Left lung (tissue), 10 donors: Measurements from ENCODE around the gene CTIF. TPM values are rescaled to one million over a fixed set of nuclear protein-coding genes. Genes with fewer than 3 reads are reported as not detected.

Experiments
- ATAC-seq: fragments of 200-7000 bp; cut with Tn5 transposase; one replicate; pipeline ENCODE4 v1.9.1; 2020; ENCODE audit warnings: moderate library complexity
- DNase-seq, 4 donors: peaks; one replicate each; pipeline ENCODE4 v3.0.0-alpha.2; 2013 to 2020
- H3K27ac ChIP-seq, 2 donors: fragments of 200-600 bp; sonication (generic) in 1 of 2; one replicate each; pipeline versions ENCODE4 v1.5.0 to v1.8.0; 2020 to 2021
- H3K27me3 ChIP-seq, 2 donors: fragments of 200-600 bp; sonication (generic) in 1 of 2; one replicate each; pipeline versions ENCODE4 v1.5.0 to v1.8.0; 2020 to 2021
- H3K36me3 ChIP-seq, 2 donors: fragments of 200-600 bp; sonication (generic) in 1 of 2; one replicate each; pipeline versions ENCODE4 v1.5.0 to v1.8.0; 2020 to 2021
- H3K4me1 ChIP-seq, 2 donors: fragments of 200-600 bp; one replicate each; pipeline ENCODE4 v1.8.0; 2021
- H3K4me3 ChIP-seq, 2 donors: fragments of 200-600 bp; sonication (generic) in 1 of 2; one replicate each; pipeline versions ENCODE4 v1.5.0 to v1.8.0; 2020 to 2021; ENCODE audit warnings: mild to moderate bottlenecking in 1 of 2
- H3K9me3 ChIP-seq, 2 donors: fragments of 200-600 bp; sonication (generic) in 1 of 2; one replicate each; pipeline versions ENCODE4 v1.5.0 to v1.8.0; 2020 to 2021
- intact Hi-C, 2 donors: fragments of 100-400 bp; cut with DNase I; formaldehyde crosslinking; loops; one replicate each; pipeline versions ENCODE4 v1.11.2 to v1.14.2; 2022
- polyA plus RNA-seq, 6 donors: library from polyadenylated mRNA; unstranded; fragments of 120-200 nt; gene quantifications; one replicate each; pipeline ENCODE4 v1.2.1, GENCODE V29; 2013; ENCODE audit not compliant: insufficient read length in 6 of 6
- total RNA-seq, 2 donors: library from RNA; stranded (reverse); fragmentation: NEBNext Ultra II Directional; extraction: Animal tissue kit (Norgen Biotek cat#: 25700); gene quantifications; one replicate each; pipeline ENCODE4 v1.2.1, GENCODE V29; 2021
- TF ChIP-seq, protein P1 (sequence below), 2 donors: fragments of 200-600 bp; sonication (generic) in 1 of 2; IDR thresholded peaks; one replicate each; pipeline versions ENCODE4 v1.5.0 to v1.8.0; 2021; ENCODE audit warnings: antibody characterized with exemption in 2 of 2
- donor health status: DM: no; HTN: yes; CAD: no.
- donor health status: DM: no; HTN: no; CAD: no.

Gene CTIF
- total and polyA plus RNA-seq, 8 donors = 24.9 to 46.1 (median 34.9) TPM

DNA sequence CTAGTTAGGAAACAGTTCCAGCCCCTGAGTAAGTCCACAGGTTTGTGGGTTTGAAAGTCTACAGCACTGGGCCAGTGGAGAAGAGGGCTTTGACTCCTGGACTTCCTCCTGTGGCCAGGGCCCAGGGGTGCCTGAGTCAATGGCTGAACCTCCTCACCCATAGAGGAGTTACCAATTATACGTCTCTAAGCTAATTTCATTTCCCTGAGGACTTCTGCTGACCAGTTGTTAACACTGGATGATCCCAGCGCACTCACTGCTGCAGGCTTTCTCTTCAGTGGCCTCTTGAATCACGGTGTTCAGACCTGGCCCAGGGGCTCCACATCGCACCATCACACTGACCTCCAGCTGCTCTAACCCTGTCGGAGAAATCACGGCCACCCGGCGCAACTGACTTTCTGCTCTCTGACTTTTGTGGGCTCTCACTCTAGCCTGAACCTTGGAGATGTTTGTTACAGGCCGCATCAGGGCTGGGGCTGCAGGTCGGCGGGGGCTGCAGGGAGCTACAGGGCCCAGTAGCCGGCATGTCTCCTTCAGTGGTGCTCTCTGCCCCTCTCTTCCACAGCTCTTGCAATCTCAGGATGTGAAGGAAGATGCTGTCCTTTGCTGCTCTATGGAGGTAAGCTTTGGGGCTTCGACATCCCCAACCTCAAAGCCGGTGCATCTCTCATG is 318.3 kb downstream of the CTIF start:
- DNase-seq (no peak), ATAC-seq (no peak)
- TF ChIP-seq, protein P1, sequence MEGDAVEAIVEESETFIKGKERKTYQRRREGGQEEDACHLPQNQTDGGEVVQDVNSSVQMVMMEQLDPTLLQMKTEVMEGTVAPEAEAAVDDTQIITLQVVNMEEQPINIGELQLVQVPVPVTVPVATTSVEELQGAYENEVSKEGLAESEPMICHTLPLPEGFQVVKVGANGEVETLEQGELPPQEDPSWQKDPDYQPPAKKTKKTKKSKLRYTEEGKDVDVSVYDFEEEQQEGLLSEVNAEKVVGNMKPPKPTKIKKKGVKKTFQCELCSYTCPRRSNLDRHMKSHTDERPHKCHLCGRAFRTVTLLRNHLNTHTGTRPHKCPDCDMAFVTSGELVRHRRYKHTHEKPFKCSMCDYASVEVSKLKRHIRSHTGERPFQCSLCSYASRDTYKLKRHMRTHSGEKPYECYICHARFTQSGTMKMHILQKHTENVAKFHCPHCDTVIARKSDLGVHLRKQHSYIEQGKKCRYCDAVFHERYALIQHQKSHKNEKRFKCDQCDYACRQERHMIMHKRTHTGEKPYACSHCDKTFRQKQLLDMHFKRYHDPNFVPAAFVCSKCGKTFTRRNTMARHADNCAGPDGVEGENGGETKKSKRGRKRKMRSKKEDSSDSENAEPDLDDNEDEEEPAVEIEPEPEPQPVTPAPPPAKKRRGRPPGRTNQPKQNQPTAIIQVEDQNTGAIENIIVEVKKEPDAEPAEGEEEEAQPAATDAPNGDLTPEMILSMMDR (IDR thresholded peaks at IDR 0.05) = no peak
- Histone ChIP-seq H3K4me1 (peaks cover 0 to 18% of the 10 kb centered on the region in 2 donors), H3K9me3 (no peaks in the 10 kb centered on the region), H3K27ac (no peak overlapping the region), H3K4me3 (no peak overlapping the region), H3K27me3 (no peaks in the 10 kb centered on the region), H3K36me3 (no peaks in the 10 kb centered on the region)
- intact Hi-C loops = no loop called here

DNA sequence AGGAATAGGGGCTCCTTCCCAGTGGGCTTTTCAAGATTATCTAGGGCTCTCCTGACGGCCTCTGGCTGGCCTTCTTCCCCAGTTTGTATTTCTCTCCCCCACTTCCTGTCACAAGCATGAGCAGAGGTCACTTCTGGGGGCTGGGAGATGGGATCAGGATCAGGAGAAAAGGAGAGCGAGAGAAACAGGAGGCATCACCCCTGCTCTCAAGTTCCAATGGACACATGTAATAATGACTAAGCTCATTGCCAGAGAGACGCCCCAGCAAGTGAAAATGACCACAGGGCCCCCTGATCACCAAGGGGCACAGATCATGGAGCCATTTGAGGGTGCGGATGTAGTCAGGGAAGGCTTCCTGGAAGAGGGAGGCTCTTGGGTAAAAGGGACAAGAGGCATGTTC is 319.8 kb downstream of the CTIF start:
- no peak for ATAC-seq
- H3K4me1 ChIP-seq = peaks cover 0 to 16% of the 10 kb centered on the region in 2 donors
- H3K9me3 ChIP-seq = no peaks in the 10 kb centered on the region
- no peak overlapping the region for H3K27ac ChIP-seq
- no peaks in the 10 kb centered on the region for H3K36me3 ChIP-seq
- H3K4me3 ChIP-seq = no peak overlapping the region
- TF ChIP-seq, protein P1 (IDR thresholded peaks at IDR 0.05) = no peak
- intact Hi-C loops = no loop called here
- DNase-seq = no peak
- H3K27me3 ChIP-seq = no peaks in the 10 kb centered on the region

DNA sequence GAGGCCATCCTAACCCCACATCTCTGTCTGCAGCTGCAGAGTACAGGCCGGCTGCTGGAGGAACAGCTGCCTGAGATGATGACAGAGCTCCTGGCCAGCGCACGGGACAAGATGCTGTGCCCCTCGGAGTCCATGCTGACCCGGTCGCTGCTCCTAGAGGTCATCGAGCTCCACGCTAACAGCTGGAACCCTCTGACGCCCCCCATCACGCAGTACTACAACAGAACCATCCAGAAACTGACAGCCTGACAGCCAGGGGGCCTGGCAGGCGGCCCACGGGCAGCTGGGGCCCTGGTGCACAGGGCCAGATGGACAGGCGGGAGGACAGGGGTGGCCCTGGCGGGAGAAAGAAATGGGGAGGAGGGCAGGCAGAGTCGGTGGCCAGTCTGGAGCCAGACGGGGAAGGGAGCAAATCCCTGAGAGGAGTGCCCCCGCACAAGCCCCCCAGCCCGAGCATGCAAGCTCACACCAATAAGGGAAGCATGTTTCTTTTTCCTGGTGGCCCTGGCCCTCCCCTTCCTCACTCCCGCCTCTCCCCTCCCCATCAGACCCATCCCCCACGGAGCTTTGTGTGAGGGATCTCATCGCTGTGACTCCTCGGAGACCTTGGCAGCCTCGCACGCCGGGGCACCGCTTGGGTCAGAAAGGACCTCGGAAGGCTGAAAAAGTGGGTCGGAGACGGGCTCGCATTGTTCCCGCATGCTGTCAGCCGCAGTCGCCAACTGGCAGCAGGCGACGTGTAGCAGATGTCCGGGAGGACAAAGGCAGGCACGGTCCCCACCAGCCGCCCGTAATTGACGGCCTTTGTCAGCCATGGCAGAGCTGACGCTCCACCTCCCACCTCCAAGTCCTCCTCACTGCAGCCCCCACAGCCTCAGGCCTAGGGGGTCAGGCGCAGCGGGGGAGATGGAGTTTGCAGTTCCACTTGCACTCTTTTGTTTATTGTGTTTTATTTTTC is 320.8 kb downstream of the CTIF start:
- DNase-seq (peak in 2 of 4 donors; percentile 76 to 77), ATAC-seq (no peak)
- H3K27me3 ChIP-seq = no peaks in the 10 kb centered on the region
- no peaks in the 10 kb centered on the region for H3K36me3 ChIP-seq
- H3K9me3 ChIP-seq = no peaks in the 10 kb centered on the region
- intact Hi-C loops = no loop called here
- no peak overlapping the region for H3K27ac ChIP-seq
- H3K4me1 ChIP-seq = peaks cover 0 to 15% of the 10 kb centered on the region in 2 donors
- TF ChIP-seq, protein P1 (IDR thresholded peaks at IDR 0.05) = no peak
- no peak overlapping the region for H3K4me3 ChIP-seq

DNA sequence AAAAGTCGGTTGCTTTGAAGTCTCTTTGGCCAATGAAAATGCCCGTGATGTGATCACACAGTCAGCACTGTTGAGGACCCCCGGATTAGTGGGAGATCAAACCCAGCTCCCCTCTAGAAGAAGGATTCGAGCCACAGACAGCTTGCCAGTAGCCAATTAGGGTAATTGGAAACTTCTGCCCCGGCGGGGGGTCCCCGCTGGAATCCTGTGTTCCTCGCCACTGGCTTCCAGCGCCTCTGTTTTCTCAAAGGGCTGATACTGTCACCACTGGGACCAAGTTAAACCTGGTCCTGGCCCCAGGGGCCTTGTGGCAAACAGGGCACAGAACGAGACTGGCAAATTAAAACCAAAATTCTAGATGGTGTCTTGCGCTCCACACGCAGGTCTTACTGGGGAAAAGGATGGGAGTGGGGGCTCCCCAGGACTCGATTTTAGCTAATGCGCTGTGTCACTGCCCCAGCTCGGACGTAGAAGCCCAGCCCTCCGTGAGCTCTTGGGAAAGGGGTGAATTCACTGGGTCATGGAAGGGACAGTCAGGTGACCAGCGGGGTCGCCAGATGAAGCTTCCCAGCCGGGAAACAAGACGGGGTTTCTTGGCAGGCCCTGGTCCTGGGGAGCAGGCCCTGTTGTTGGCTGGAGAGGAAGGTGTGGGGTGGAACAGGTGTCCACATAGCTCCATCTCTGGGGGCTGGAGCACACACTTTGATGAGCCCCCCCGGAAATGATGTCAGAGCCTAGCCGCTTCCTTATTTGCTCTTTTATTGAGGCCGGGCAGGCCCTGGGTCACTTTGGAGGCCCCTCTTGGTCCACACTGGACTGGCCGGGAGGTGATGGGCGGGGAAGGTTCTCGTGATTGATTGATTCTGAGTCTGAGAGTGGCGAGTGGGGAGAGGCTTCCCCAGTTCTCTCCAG is 321.7 kb downstream of the CTIF start:
- H3K4me1 ChIP-seq = peaks cover 0 to 6% of the 10 kb centered on the region in 2 donors
- intact Hi-C loops = no loop called here
- DNase-seq (no peak), ATAC-seq (no peak)
- no peaks in the 10 kb centered on the region for H3K36me3 ChIP-seq
- TF ChIP-seq, protein P1 (IDR thresholded peaks at IDR 0.05) = no peak
- H3K4me3 ChIP-seq = no peak overlapping the region
- no peaks in the 10 kb centered on the region for H3K27me3 ChIP-seq
- no peaks in the 10 kb centered on the region for H3K9me3 ChIP-seq
- no peak overlapping the region for H3K27ac ChIP-seq
